Ascending aorta (tissue), 2 donors: ENCODE measurements around the gene SEC14L6. TPM values are rescaled to one million over a fixed set of nuclear protein-coding genes. Genes with fewer than 3 reads are reported as not detected.
"Not testable (repeated sequence)": the region's sequence is repeated elsewhere in the genome, so short reads cannot be mapped to it uniquely, and the experiment has no call there.

Source experiments
- DNase-seq, 2 donors: peaks; one replicate each; pipeline ENCODE4 v3.0.0-alpha.2; 2019; ENCODE audit warnings: low spot score in 2 of 2
- H3K27ac ChIP-seq, 2 donors: fragments of 200-600 bp; sonication (generic); one replicate each; pipeline ENCODE4 v1.5.1; 2016 to 2017; ENCODE audit warnings: mild to moderate bottlenecking in 1 of 2
- H3K27me3 ChIP-seq: fragments of 200-600 bp; sonication (generic); one replicate; pipeline ENCODE4 v1.5.1; 2017
- H3K36me3 ChIP-seq, 2 donors: fragments of 200-600 bp; sonication (generic); one replicate each; pipeline ENCODE4 v1.5.1; 2016
- H3K4me1 ChIP-seq, 2 donors: fragments of 200-600 bp; sonication (generic); one replicate each; pipeline ENCODE4 v1.5.1; 2016 to 2017; ENCODE audit warnings: mild to moderate bottlenecking in 1 of 2
- H3K4me3 ChIP-seq, 2 donors: fragments of 200-600 bp; sonication (generic); one replicate each; pipeline ENCODE4 v1.5.1; 2016 to 2017; ENCODE audit warnings: mild to moderate bottlenecking in 1 of 2
- H3K9me3 ChIP-seq, 2 donors: fragments of 200-600 bp; sonication (generic); one replicate each; pipeline ENCODE4 v1.5.1; 2016
- intact Hi-C: fragments of 100-400 bp; cut with DNase I; formaldehyde crosslinking; loops from one replicate; pipeline ENCODE4 v1.15.1; 2023
- total RNA-seq: library from RNA; depleted of rRNA; stranded (reverse); fragments of >200 nt; gene quantifications from one replicate; pipeline ENCODE4 v1.1.0, GENCODE V29; 2016
- TF ChIP-seq, protein P1 (sequence below), 3 experiments: fragments of 200-600 bp in 2 of 3; fragments of 450-650 bp in 1 of 3; sonication (generic) in 2 of 3; IDR thresholded peaks; one replicate each; pipeline ENCODE4 v1.5.1; 2016 to 2019; ENCODE audit warnings: antibody characterized with exemption in 3 of 3, mild to moderate bottlenecking in 1 of 3, moderate library complexity in 1 of 3

Gene SEC14L6
- total RNA-seq, 1 donor from 2014 or later, result not detected

DNA sequence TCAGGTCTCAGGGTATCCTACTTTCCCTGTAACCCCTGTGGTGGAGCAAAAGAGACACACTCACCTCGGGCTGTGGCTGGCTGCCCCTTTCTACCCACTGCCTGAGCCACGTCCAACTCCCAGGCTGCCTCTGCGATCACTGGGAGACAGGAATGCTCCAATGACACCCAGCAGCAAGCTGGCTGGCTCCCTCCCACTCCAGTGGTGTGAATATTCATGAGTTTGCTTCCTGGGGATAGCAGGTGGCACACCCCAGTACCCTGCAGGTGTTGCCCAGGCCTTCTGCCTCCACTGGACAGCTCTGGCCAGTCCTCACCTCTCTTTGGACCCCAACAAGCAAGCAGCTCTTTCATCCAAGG is 18.2 kb upstream of the SEC14L6 start:
- Histone ChIP-seq H3K27ac (no peak overlapping the region), H3K4me3 (no peak overlapping the region), H3K9me3 (no peaks in the 10 kb centered on the region), H3K27me3 (no peaks in the 10 kb centered on the region), H3K4me1 (no peaks in the 10 kb centered on the region), H3K36me3 (no peaks in the 10 kb centered on the region)
- TF ChIP-seq, protein P1, sequence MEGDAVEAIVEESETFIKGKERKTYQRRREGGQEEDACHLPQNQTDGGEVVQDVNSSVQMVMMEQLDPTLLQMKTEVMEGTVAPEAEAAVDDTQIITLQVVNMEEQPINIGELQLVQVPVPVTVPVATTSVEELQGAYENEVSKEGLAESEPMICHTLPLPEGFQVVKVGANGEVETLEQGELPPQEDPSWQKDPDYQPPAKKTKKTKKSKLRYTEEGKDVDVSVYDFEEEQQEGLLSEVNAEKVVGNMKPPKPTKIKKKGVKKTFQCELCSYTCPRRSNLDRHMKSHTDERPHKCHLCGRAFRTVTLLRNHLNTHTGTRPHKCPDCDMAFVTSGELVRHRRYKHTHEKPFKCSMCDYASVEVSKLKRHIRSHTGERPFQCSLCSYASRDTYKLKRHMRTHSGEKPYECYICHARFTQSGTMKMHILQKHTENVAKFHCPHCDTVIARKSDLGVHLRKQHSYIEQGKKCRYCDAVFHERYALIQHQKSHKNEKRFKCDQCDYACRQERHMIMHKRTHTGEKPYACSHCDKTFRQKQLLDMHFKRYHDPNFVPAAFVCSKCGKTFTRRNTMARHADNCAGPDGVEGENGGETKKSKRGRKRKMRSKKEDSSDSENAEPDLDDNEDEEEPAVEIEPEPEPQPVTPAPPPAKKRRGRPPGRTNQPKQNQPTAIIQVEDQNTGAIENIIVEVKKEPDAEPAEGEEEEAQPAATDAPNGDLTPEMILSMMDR (IDR thresholded peaks at IDR 0.05), result no peak
- no peak for DNase-seq
- intact Hi-C loops, result no loop called here

DNA sequence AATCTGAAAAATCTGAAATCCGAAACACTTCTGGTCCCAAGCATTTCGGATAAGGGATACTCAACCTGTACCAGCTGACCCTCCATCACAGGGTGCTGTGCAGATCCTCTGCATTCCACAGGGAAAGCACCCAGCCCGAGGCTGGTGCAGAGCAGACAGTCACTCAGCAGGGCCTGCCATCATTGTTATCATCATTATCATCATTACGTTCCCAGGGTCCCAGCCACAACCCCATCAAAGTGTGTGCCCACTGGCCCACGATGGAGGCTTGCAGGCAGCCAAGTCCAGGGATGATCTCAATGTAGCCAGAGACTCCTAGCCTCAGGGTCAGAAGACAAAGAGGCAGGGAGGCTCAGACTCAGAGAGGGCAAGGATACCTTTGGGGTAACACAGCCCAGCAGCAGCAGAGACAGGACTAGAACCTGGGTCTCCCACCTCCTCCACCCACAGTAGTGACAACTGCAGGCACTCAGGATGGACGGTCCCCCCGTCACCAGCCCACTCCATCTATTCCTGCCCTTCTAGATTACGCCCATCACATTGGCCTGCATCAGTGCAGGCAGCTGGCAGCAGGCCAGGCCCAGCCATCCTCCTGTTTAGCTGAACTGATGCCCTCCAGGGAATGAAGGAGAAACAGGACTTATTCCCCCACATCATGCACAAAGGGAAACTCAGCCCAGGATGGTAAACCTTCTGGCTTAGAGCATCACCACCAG is 17.7 kb upstream of the SEC14L6 start:
- intact Hi-C loops, result no loop called here
- Histone ChIP-seq H3K9me3 (no peaks in the 10 kb centered on the region), H3K4me1 (no peaks in the 10 kb centered on the region), H3K27me3 (no peaks in the 10 kb centered on the region), H3K27ac (no peak overlapping the region), H3K36me3 (no peaks in the 10 kb centered on the region), H3K4me3 (no peak overlapping the region)
- DNase-seq, result no peak
- TF ChIP-seq, protein P1 (IDR thresholded peaks at IDR 0.05), result no peak

DNA sequence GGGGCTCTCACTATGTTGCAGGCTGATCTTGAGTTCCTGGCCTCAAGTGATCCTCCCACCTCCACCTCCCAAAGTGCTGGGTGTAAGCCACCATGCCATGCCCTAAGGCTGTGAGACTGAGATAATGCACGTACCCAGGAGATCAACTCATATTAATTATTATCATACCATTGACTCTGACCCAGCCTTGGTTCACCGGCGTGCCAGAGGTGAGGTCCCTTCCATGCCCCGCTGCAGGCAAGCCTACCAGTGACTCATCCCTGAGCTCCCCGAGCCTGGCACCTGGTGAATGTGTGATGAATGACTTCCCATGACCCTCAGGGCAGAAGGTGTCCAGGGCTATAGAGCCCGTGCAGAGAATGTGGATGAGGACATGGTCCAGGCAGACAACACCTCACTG is 15.8 kb upstream of the SEC14L6 start:
- Histone ChIP-seq H3K4me1 (no peaks in the 10 kb centered on the region), H3K27me3 (no peaks in the 10 kb centered on the region), H3K27ac (no peak overlapping the region), H3K36me3 (no peaks in the 10 kb centered on the region), H3K4me3 (no peak overlapping the region), H3K9me3 (no peaks in the 10 kb centered on the region)
- TF ChIP-seq, protein P1 (IDR thresholded peaks at IDR 0.05), result no peak
- intact Hi-C loops, result no loop called here
- DNase-seq, result no peak

DNA sequence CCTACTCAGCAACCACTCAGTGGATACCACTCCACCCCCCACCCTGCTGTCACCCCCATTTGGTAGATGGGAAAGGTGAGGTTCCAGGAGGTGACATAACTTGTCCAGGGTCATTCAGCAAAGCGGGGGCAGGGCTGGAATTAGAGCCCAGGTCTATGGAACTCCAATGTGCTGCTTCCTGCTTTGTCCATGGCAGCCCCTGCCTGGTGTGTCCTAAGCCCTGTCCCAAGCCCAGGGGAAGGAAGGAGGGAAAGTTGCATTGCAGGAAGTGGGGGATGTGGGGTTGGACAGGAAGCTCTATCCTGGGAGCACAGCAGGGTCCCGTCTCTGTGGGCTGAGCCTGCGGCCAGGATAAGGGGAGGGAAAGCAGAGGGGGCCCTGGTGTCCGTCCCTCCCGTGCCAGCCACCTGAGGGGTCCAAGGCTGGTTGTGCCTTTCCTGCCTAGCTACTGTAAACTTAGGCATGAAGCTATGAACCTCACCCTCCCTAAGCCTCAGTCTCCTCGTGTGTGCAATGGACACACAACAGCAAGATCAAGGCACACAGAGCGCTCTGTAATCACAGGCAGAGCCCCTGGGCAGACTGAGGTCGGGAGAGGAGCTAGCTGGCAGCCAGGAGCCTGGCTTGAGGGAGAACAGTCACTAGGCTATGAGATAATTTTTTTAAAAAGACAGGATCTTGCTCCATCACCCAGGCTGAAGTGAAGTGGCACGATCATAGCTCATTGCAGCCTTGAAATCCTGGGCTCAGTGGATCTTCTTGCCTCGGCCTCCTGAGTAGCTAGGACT is 15.1 kb upstream of the SEC14L6 start:
- Histone ChIP-seq H3K9me3 (no peaks in the 10 kb centered on the region), H3K27ac (no peak overlapping the region), H3K4me1 (no peaks in the 10 kb centered on the region), H3K4me3 (no peak overlapping the region), H3K36me3 (no peaks in the 10 kb centered on the region), H3K27me3 (no peaks in the 10 kb centered on the region)
- no peak for DNase-seq
- TF ChIP-seq, protein P1 (IDR thresholded peaks at IDR 0.05), result no peak
- intact Hi-C loops, result no loop called here

DNA sequence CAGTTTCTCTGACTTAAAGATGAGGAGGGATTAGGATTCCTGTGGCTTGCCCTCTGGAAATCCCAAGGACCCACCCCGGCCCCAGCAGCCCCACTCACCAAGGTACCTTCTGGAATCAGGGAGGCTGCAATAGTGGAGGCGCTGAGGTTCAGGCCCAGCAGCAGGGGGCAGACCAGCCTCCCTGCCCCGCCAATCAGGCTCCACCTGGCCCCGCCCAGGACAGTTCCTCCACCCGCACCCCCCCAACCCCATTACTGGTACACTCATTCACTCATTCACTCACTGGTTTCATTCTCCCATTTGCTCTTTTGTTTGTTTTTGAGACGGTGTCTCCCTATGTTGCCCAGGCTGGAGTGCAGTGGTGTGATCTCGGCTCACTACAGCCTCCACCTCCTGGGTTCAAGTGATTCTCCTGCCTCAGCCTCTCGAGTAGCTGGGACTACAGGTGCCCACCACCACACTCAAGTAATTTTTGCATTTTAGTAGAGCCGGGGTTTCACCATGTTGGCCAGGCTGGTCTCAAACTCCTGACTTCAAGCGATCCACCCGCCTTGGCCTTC is 14.2 kb upstream of the SEC14L6 start:
- DNase-seq, H3K27ac ChIP-seq, H3K4me3 ChIP-seq, H3K4me1 ChIP-seq, intact Hi-C loops, H3K36me3 ChIP-seq, H3K9me3 ChIP-seq, H3K27me3 ChIP-seq: not testable (repeated sequence)

DNA sequence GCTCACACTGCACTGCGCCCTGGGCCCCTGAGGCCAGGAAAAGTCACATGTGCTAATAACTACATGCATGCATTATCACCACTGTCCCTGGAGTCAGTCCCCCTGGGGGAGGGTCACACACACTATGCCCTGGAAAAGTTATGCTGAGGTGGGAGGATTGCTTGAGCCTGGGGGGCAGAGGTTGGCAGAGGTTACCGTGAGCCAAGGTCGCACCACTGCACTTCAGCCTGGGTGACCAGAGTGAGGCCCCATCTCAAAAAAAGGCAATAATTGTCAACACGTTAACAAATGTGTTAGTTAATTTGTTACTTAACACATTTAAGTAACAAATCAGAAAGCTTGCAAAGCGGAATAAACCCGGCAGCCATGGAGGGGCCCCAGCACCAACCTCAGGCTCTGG is 13.3 kb upstream of the SEC14L6 start:
- no peak overlapping the region for H3K4me3 ChIP-seq
- H3K4me1 ChIP-seq, result no peaks in the 10 kb centered on the region
- no peak overlapping the region for H3K27ac ChIP-seq
- intact Hi-C loops, result no loop called here
- TF ChIP-seq, protein P1 (IDR thresholded peaks at IDR 0.05), result no peak
- no peaks in the 10 kb centered on the region for H3K9me3 ChIP-seq
- peaks cover 0 to 5% of the 10 kb centered on the region in 2 donors for H3K36me3 ChIP-seq
- DNase-seq, result no peak
- no peaks in the 10 kb centered on the region for H3K27me3 ChIP-seq
